Esophagus squamous epithelium (tissue), 4 donors: Measurements from ENCODE around the gene MRAS.

Experiments used
- POLR2A ChIP-seq, 4 donors: fragments of 450-650 bp; IDR thresholded peaks; one replicate each; pipeline ENCODE4 v1.6.1; 2017; ENCODE audit warnings: antibody characterized with exemption in 4 of 4, mild to moderate bottlenecking in 4 of 4, moderate library complexity in 3 of 4
- TF ChIP-seq, protein P1 (sequence below), 6 experiments: fragments of 450-650 bp in 4 of 6; fragments of 200-600 bp in 2 of 6; sonication (generic) in 2 of 6; IDR thresholded peaks; one replicate each; pipeline ENCODE4 v1.5.1; 2016 to 2019; ENCODE audit warnings: antibody characterized with exemption in 6 of 6, mild to moderate bottlenecking in 4 of 6, moderate library complexity in 4 of 6

DNA sequence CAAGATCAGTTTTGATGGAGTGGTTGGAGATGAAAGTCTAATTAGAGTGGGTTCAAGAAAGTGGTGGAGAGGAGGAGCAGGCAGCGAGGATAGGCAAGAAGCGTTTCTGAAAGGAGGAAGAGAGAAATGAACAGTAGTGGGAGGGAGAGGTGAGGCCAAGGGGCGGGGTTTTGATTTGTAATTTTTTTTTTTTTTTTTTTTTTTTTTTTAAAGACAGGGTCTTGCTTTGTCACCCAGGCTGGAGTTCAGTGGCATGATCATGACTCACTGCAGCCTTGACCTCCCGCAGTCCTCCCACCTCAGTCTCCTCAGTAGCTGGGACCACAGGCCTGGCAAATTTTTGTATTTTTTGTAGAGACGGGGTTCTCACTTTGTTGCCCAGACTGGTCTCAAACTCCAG lies 36.6 kb downstream of the MRAS start:
- TF ChIP-seq, protein P1, sequence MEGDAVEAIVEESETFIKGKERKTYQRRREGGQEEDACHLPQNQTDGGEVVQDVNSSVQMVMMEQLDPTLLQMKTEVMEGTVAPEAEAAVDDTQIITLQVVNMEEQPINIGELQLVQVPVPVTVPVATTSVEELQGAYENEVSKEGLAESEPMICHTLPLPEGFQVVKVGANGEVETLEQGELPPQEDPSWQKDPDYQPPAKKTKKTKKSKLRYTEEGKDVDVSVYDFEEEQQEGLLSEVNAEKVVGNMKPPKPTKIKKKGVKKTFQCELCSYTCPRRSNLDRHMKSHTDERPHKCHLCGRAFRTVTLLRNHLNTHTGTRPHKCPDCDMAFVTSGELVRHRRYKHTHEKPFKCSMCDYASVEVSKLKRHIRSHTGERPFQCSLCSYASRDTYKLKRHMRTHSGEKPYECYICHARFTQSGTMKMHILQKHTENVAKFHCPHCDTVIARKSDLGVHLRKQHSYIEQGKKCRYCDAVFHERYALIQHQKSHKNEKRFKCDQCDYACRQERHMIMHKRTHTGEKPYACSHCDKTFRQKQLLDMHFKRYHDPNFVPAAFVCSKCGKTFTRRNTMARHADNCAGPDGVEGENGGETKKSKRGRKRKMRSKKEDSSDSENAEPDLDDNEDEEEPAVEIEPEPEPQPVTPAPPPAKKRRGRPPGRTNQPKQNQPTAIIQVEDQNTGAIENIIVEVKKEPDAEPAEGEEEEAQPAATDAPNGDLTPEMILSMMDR (IDR thresholded peaks at IDR 0.05), result no peak
- TF ChIP-seq POLR2A (IDR thresholded peaks at IDR 0.05), result no peak
